T-helper 17 cell (primary cell): ENCODE measurements around the gene CARS2. TPM values are rescaled to one million over a fixed set of nuclear protein-coding genes. Genes with fewer than 3 reads are reported as not detected.
"Not testable (repeated sequence)": the region's sequence is repeated elsewhere in the genome, so short reads cannot be mapped to it uniquely, and the experiment has no call there.

Source experiments
- ATAC-seq: fragments of 150-1000 bp; cut with Tn5 transposase; 2 replicates; pipeline ENCODE4 v1.10.0; 2021; ENCODE audit warnings: mild to moderate bottlenecking, moderate library complexity
- DNase-seq, 3 donors: peaks; one replicate each; pipeline versions ENCODE4 v3.0.0 to v3.0.0-alpha.2; 2020 to 2021
- H3K9me3 ChIP-seq: one replicate; pipeline ENCODE4 v1.7.0; 2013; ENCODE audit warnings: low read length, mild to moderate bottlenecking; ENCODE audit not compliant: control insufficient read depth, poor library complexity, severe bottlenecking
- H3K27ac Mint-ChIP-seq: one replicate; pipeline ENCODE4 v1.8.0; 2022; ENCODE audit warnings: mild to moderate bottlenecking, moderate library complexity, mixed read lengths
- H3K27me3 Mint-ChIP-seq: one replicate; pipeline ENCODE4 v1.8.0; 2022; ENCODE audit warnings: mixed read lengths
- H3K36me3 Mint-ChIP-seq: one replicate; pipeline ENCODE4 v1.8.0; 2022; ENCODE audit warnings: low read depth, mixed read lengths
- H3K4me1 Mint-ChIP-seq: one replicate; pipeline ENCODE4 v1.8.0; 2022; ENCODE audit warnings: mild to moderate bottlenecking, mixed read lengths
- H3K4me3 Mint-ChIP-seq: one replicate; pipeline ENCODE4 v1.8.0; 2022; ENCODE audit warnings: mild to moderate bottlenecking, moderate library complexity, mixed read lengths
- total RNA-seq, 4 donors: library from RNA in 2 of 4; stranded (reverse) in 2 of 4; gene quantifications; one replicate each; pipeline ENCODE4 v1.2.3 and lab custom pipeline; 2022 to 2026

CARS2 gene
- total RNA-seq, 2 donors from 2014 or later = 57.7 to 74.6 TPM

DNA sequence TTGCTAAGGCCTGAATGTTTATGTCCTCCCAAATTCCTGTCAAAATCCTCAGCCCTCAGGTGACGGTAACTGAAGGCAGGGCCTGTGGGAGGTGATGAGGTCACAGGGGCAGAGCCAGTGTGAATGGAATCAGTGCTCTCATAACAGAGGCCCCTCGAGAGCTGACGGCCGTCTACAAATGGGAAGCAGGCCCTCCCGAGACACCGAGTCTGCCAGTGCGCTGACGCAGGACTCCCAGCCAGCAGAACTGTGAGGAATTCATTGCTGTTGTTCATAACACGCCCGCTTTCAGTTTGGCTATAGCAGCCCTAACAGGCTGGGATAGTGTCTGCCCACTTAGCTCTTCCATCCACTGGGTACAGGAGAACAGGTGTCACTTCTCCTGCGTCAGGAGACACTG is 41.2 kb downstream of the CARS2 start:
- DNase-seq (no peak), ATAC-seq (no peak)
- H3K36me3 Mint-ChIP-seq = peaks cover 6% of the 10 kb centered on the region
- H3K4me3 Mint-ChIP-seq = no peak overlapping the region
- H3K27ac Mint-ChIP-seq = no peak overlapping the region
- no peaks in the 10 kb centered on the region for H3K9me3 ChIP-seq
- no peaks in the 10 kb centered on the region for H3K27me3 Mint-ChIP-seq
- no peaks in the 10 kb centered on the region for H3K4me1 Mint-ChIP-seq

DNA sequence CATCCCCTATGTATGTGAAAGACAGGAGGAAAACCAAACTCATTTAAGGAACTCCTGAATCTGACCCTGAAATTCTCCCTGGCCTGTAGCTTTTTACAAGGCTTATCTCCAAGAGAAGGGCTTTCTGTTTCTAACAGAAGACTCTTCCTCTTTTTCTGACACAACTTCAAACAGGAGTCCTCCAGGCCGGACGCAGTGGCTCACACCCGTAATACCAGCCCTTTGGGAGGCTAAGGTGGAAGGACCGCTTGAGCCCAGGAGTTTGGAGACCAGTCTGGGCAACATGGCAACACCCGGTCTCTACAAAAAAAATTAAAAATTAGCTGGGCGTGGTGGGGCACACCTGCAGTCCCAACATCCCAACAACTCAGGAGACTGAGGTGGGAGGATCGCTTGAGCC is 41.9 kb downstream of the CARS2 start:
- Mint-ChIP-seq H3K4me3 (no peak overlapping the region), H3K27ac (peak overlapping the region; percentile 6), H3K4me1 (peaks cover 4% of the 10 kb centered on the region), H3K27me3 (no peaks in the 10 kb centered on the region), H3K36me3 (peaks cover 6% of the 10 kb centered on the region)
- ATAC-seq (no peak), DNase-seq (no peak)
- H3K9me3 ChIP-seq = no peaks in the 10 kb centered on the region

DNA sequence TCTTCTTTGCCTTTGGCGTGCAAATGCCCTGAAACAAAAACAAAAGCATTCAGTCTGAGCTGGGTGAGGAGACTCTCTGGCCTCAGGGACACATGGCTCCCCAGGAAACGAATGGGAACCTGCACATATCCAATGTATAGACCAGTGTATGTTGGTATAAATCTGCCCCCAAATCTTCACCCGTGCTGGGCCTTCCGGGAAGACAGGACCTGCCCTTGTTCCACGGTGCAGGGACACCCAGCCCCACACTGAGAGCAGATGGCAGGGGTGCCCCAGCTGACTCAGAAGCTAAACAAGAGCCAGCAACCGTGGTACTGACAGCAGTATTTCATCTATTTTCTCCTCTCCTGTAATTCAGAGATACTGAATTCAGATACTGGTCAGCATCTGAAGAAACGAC is 42.4 kb downstream of the CARS2 start:
- no peak overlapping the region for H3K4me3 Mint-ChIP-seq
- ATAC-seq = no peak
- DNase-seq = no peak
- H3K36me3 Mint-ChIP-seq = peaks cover 6% of the 10 kb centered on the region
- peaks cover 8% of the 10 kb centered on the region for H3K4me1 Mint-ChIP-seq
- H3K27me3 Mint-ChIP-seq = no peaks in the 10 kb centered on the region
- H3K27ac Mint-ChIP-seq = peak overlapping the region; percentile 6
- no peaks in the 10 kb centered on the region for H3K9me3 ChIP-seq

DNA sequence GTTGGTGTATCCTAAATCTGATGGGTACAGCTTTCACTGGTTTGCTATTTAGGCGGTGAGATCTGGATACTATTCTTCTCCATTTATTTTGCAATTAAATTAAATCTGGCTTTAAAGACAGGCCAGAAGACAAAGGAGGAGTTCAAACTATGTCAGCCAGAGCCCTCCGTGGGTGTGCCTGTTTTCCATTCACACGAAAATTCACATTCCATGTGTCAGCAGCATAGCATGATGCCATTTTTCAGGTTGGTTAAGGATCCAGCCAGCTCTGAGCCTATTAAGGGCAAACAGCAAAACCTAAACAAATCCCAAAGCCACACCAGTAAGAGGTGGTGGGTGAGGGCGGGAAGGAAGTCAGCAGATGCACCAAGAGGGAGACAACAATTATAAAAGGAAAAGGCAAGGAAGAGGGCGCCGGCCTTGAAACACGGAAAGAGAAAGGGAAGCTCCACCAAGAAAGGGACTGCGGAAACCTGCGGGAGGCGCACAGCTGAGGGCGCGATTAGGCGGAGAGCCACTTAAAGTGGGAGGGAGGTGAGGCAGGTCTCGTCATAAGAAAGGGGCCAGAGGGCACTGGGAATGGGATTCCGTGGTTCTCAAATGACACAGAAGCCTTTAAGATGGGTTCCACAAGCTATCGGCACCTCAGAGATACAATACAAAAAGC is 43.0 kb downstream of the CARS2 start:
- Mint-ChIP-seq H3K4me1 (peaks cover 14% of the 10 kb centered on the region), H3K36me3 (peaks cover 6% of the 10 kb centered on the region), H3K27ac (no peak overlapping the region), H3K27me3 (no peaks in the 10 kb centered on the region), H3K4me3 (no peak overlapping the region)
- DNase-seq (no peak), ATAC-seq (no peak)
- H3K9me3 ChIP-seq = no peaks in the 10 kb centered on the region

DNA sequence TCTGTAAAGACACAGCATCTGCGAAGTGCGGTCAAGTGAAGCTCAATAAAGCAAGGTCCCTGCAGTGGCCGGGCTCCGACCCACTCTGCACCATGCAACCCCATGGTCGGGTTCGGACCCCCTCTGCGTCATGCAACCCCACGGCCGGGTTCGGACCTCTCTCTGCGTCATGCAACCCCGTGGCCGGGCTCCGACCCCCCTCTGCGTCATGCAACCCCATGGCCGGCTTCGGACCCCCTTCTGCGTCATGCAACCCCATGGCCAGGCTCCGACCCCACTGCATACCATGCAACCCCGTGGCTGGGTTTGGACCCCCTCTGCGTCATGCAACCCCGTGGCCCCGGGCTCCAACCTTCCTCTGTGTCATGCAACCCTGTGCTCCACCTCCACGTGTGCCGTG is 43.8 kb downstream of the CARS2 start:
- Mint-ChIP-seq H3K36me3 (peaks cover 6% of the 10 kb centered on the region), H3K27ac (no peak overlapping the region), H3K27me3 (no peaks in the 10 kb centered on the region), H3K4me1 (peaks cover 17% of the 10 kb centered on the region), H3K4me3 (no peak overlapping the region)
- ATAC-seq = no peak
- no peak for DNase-seq
- H3K9me3 ChIP-seq = no peaks in the 10 kb centered on the region

DNA sequence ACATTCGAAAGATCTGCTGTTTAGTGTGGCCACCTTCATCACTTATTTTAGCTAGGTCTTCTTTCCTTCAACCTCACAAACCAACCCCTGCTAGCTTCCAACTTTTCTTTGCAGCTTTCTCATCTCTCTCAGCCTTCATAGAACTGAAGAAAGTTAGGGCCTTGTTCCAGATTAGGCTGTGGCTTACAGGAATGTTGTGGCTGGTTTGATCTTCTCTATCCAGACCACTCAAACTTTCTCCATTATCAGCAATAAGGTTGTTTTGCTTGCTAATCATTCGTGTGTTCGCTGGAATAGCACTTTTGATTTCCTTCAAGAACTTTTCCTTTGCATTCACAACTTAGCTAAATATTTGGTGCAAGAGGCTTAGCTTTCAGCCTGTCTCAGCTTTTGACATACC is 44.7 kb downstream of the CARS2 start:
- H3K27me3 Mint-ChIP-seq = no peaks in the 10 kb centered on the region
- peaks cover 7% of the 10 kb centered on the region for H3K36me3 Mint-ChIP-seq
- no peak for ATAC-seq
- no peak for DNase-seq
- H3K4me3 Mint-ChIP-seq = no peak overlapping the region
- no peaks in the 10 kb centered on the region for H3K9me3 ChIP-seq
- H3K4me1 Mint-ChIP-seq = peaks cover 18% of the 10 kb centered on the region
- H3K27ac Mint-ChIP-seq = no peak overlapping the region

DNA sequence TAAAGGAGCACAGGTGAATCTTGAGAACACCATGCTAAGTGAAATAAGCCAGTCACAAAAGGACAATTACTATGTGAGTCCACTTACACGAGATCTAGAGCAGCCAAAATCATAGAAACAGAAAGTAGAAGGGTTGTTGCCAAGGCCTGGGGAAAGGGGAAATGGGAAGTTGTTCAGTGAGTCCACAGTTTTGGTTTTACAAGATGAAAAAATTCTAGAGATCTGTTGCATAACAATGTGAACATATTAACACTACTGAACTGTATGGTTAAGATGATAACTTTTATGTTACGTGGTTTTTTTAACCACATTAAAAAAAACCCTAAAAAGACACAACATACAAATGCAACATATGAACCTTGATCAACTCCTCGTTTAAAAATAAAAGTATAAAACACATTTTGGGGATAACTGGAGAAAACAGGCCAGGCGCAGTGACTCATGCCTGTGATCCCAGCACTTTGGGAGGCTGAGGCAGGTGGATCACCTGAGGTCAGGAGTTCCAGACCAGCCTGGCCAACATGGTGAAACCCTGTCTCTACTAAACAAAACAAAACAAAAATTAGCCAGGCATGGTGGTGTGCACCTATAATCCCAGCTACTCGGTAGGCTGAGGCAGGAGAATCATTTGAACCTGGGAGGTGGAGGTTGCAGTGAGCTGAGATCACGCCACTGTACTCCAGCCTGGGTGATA is 47.6 kb downstream of the CARS2 start:
- H3K4me3 Mint-ChIP-seq = peak overlapping the region; percentile 2
- DNase-seq, H3K36me3 Mint-ChIP-seq, H3K9me3 ChIP-seq, H3K27me3 Mint-ChIP-seq: not testable (repeated sequence)
- H3K27ac Mint-ChIP-seq = peak overlapping the region; percentile 72
- peak; percentile 81 for ATAC-seq
- H3K4me1 Mint-ChIP-seq = peaks cover 25% of the 10 kb centered on the region

DNA sequence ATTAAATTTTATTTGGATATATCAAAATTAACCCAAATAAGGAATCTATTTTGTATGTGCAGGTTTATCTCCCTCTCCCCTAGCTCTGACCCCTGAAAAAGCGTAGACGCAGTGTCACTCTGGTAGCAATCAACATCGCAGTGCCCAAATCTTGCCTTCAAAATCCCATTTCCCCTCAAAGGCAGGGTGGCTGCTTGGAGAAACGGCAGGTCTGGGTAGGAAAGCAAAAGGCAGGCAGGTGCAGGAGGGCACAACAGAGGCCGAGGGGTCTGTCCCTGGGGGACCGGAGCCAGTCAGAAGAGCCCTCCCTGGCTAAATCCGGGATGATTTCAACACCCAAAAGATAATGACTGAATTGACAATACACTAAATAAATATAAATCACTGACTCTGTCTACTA is 48.7 kb downstream of the CARS2 start:
- Mint-ChIP-seq H3K27ac (no peak overlapping the region), H3K27me3 (no peaks in the 10 kb centered on the region), H3K36me3 (peaks cover 6% of the 10 kb centered on the region), H3K4me1 (peaks cover 25% of the 10 kb centered on the region), H3K4me3 (no peak overlapping the region)
- H3K9me3 ChIP-seq = no peaks in the 10 kb centered on the region
- ATAC-seq (no peak), DNase-seq (no peak)

DNA sequence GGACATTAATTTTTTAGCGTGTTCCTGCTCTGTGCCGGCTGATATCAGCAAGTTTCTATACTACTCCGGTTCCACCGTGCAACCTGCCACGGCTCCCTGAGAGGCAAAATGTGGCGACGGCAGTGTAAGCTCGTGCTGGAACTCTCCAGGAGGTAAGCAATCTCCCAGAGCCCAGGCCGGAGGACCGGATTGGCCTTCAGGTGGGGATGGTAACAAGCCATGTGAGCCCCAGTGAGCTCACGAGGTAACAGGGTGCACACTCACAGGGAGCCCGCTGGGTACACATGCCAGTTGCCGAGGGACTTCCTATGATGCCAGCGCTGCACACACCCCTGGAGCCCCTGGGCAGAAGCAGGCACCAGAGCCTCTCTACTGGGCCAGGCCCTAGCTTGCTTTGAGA is 52.1 kb downstream of the CARS2 start:
- H3K27me3 Mint-ChIP-seq = no peaks in the 10 kb centered on the region
- H3K4me1 Mint-ChIP-seq = peaks cover 19% of the 10 kb centered on the region
- peaks cover 4% of the 10 kb centered on the region for H3K36me3 Mint-ChIP-seq
- no peak overlapping the region for H3K4me3 Mint-ChIP-seq
- DNase-seq (no peak), ATAC-seq (no peak)
- no peaks in the 10 kb centered on the region for H3K9me3 ChIP-seq
- peak overlapping the region; percentile 74 for H3K27ac Mint-ChIP-seq

DNA sequence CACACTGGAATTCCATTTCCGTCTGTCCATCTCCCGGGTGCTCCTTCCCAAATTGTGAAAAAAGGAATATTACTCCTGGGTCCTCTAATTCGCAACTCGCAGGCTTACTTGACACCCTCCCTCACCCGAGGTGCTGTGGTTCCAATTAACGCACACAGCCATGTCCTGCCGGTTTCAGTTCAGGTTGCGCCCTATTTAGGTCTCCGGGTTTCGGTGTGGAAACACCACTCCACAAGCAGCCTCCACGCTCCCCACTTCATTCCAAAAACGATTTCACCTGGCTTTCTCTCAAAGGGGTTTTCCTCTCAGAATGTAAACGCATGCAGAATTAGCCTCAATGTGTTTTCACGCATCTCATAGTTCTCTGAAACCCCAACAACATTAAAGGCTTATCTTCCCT is 52.6 kb downstream of the CARS2 start:
- H3K9me3 ChIP-seq = no peaks in the 10 kb centered on the region
- no peak overlapping the region for H3K4me3 Mint-ChIP-seq
- H3K27me3 Mint-ChIP-seq = no peaks in the 10 kb centered on the region
- ATAC-seq (no peak), DNase-seq (no peak)
- peaks cover 4% of the 10 kb centered on the region for H3K36me3 Mint-ChIP-seq
- H3K27ac Mint-ChIP-seq = no peak overlapping the region
- peaks cover 15% of the 10 kb centered on the region for H3K4me1 Mint-ChIP-seq

DNA sequence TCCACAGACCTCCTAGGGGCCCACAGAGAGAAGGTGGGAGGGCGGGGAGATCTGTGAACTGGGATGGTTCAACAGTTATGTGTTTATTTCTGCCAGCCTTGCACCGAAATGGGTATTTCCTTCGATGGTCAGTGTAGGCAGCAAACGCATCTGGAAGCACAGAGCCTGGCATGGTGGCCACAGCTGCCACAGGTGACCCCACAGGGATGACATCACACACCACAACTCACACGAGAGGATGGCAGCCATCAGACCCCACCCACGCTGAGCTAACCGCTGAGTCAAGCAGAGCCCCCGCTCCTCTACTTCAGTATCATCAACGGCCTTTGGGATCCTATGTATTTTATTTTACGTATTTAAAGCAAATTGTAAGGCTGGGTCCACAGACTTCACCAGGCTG is 53.2 kb downstream of the CARS2 start:
- Mint-ChIP-seq H3K36me3 (peaks cover 4% of the 10 kb centered on the region), H3K27ac (no peak overlapping the region), H3K4me3 (no peak overlapping the region), H3K4me1 (peaks cover 10% of the 10 kb centered on the region), H3K27me3 (no peaks in the 10 kb centered on the region)
- no peaks in the 10 kb centered on the region for H3K9me3 ChIP-seq
- ATAC-seq (no peak), DNase-seq (no peak)

DNA sequence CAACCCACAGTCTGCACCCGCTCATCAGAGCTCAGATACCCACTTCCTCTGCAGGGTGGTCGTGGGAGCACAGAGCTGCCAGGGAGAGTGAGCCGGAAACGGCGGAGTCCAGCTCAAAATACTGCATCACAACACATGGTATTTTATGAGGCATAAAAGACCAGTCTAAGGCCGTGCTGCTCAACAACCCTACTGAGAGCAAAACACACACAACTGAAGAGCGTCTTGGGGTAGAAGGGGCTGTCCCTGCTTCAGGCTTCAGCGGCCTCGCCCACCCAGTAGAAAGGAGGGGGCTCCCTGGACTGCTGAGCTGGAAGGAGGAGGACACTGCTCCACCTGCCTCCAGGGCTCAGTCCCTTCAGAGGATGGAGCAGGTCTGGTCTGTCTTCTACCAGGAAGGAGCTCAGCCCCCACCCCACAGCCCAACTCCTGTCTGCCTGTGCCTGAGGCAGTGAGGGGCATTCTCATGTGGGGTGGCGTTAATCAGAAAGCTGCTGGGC is 53.6 kb downstream of the CARS2 start:
- H3K36me3 Mint-ChIP-seq = peaks cover 4% of the 10 kb centered on the region

DNA sequence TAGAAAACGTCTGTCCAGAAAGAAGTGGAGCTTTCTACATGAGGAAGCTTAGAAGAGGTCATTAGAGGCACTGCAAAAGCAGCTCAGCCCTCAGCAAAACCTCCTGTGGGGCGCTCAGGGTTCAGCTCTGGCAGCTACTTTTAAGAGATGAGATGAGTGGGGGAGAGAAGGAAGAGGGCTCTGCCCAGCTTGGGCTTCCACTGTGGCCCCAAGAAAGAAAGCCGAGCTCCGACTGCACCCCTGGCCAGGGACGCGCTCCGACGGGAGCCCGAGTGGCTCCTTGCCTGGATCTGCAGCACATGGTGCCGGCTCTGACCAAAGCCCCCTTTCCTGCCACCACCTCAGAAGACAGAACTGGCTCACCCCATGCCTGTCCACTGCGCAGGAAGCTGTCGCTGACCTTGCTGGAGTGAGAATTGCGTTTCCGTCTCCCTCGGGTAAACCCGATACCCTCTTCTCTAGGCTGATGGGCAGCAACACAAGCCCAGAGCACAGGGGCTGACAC is 54.1 kb downstream of the CARS2 start:
- Mint-ChIP-seq H3K4me3 (no peak overlapping the region), H3K27me3 (no peaks in the 10 kb centered on the region), H3K27ac (peak overlapping the region; percentile 47), H3K36me3 (peaks cover 4% of the 10 kb centered on the region), H3K4me1 (peaks cover 9% of the 10 kb centered on the region)
- ATAC-seq (no peak), DNase-seq (no peak)
- no peaks in the 10 kb centered on the region for H3K9me3 ChIP-seq

More for the DNA sequence above, 53.6 kb downstream of the CARS2 start:
- Mint-ChIP-seq H3K27ac (peak overlapping the region; percentile 47), H3K27me3 (no peaks in the 10 kb centered on the region), H3K4me1 (peaks cover 9% of the 10 kb centered on the region), H3K4me3 (no peak overlapping the region)
- DNase-seq (no peak), ATAC-seq (no peak)
- H3K9me3 ChIP-seq = no peaks in the 10 kb centered on the region

DNA sequence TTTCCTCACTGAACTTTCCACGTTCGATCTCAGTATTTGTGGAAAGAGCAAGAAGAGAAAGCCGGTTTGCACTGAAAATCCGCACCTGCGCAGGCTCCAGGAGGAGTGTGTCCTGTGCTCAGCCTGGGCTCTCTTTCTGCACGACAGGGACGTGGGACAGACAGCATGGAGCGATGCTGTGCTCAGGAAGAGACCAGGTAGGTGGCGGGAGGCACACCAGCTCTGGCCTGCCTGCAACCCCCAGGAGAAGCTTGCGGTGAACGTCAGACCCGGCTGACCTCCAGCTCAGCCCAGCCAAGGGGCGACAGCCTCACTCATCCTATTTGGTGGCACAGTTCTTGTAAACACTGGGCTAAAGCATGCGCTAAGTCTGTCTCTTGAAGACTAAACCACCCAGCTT is 54.6 kb downstream of the CARS2 start:
- H3K27me3 Mint-ChIP-seq = no peaks in the 10 kb centered on the region
- peak overlapping the region; percentile 47 for H3K27ac Mint-ChIP-seq
- DNase-seq (no peak), ATAC-seq (no peak)
- H3K36me3 Mint-ChIP-seq = peaks cover 4% of the 10 kb centered on the region
- H3K9me3 ChIP-seq = no peaks in the 10 kb centered on the region
- peaks cover 7% of the 10 kb centered on the region for H3K4me1 Mint-ChIP-seq
- no peak overlapping the region for H3K4me3 Mint-ChIP-seq
